Measurements from ENCODE around the gene ZMYM4.

- TF ChIP-seq CTCF (conservative IDR thresholded peaks at IDR 0.05; ENCODE audit: low read length) (no peak), EZH2phosphoT487 (IDR thresholded peaks at IDR 0.05; ENCODE audit: borderline replicate concordance, low read depth, low read length) (no peak)
These were observed 52.4 kb downstream of the ZMYM4 start for GRCh38 chr1:35320937-35321336.

Data from OCI-LY7 (cell line).